ENCODE results near the gene CIBAR2. TPM values are rescaled to one million over a fixed set of nuclear protein-coding genes. Genes with fewer than 3 reads are reported as not detected.
A peak's percentile ranks its signal among the peaks of the same experiment; 100 is the strongest.

CIBAR2 gene
- total and polyA plus RNA-seq, 9 of the 15 experiments (the other 6 are each of a cell fraction or from before 2014, with no cell fraction given): not detected

- no TSS peak for BruUV-seq (replicated peaks)
- H3K27ac ChIP-seq (ENCODE audit: extremely low read depth, low read depth, low read length): no peak overlapping the region
- H3K9me1 ChIP-seq (ENCODE audit: control insufficient read depth, insufficient read depth, low read length): no peaks in the 10 kb centered on the region
- intact Hi-C loops (cut with micrococcal nuclease): no loop called here
- H4K20me1 ChIP-seq (replicated peaks; ENCODE audit: control insufficient read depth, insufficient read depth, low read length): peaks cover 14% of the 10 kb centered on the region
- no peak overlapping the region for H3K4me2 ChIP-seq (ENCODE audit: insufficient read depth, low read length)
- H3K79me2 ChIP-seq (ENCODE audit: control insufficient read depth, insufficient read depth, low read length): no peaks in the 10 kb centered on the region; the same call in 2 of the 3 replicates
- WGBS (ENCODE audit: insufficient coverage, low coverage, missing lambda C conversion rate): 57% methylated on average over 9 of the region's 9 CpGs
- H3K9ac ChIP-seq (ENCODE audit: insufficient read depth in 1 of 2, low read depth in 2 of 2, low read length in 2 of 2): peak overlapping the region in 1 of 2 experiments; percentile 12; a peak in 1 of 4 replicates
- peaks cover 5 to 9% of the 10 kb centered on the region in 2 experiments; a peak in 4 of 5 replicates for H3K4me1 ChIP-seq (replicated peaks in 1 of 2; ENCODE audit: control insufficient read depth in 2 of 2, insufficient read depth in 2 of 2, low read length in 2 of 2)
- no peak for ATAC-seq
- H3K36me3 ChIP-seq (ENCODE audit: control insufficient read depth, insufficient read depth, low read length): peaks cover 22% of the 10 kb centered on the region; the same call in 2 of the 3 replicates
- FAIRE-seq: no peak
- no peak overlapping the region for H3K4me3 ChIP-seq
- ChIA-PET POLR2A (interaction anchor here (0.8 kb wide), 1 partner anchor 51 kb away, joined by 6 read pairs; the partner anchor contains the start of gene ZDHHC7), CTCF (ENCODE audit: low intra/inter-chr PET ratio) (interaction anchor here (0.6 kb wide), 1 partner anchor 26 kb away, joined by 3 read pairs; no protein-coding TSS in a partner anchor)
- no peak overlapping the region for H2AFZ ChIP-seq (ENCODE audit: low read depth, low read length)
- H3K27me3 ChIP-seq (ENCODE audit: control insufficient read depth in 2 of 2, insufficient read depth in 2 of 2, low read length in 2 of 2): no peaks in the 10 kb centered on the region
- in situ Hi-C loops (cut with MboI): no loop called here
- DNase-seq (ENCODE audit: extremely low read depth in 1 of 4, low spot score in 3 of 4): no peak
- H3K9me3 ChIP-seq (replicated peaks; ENCODE audit: control insufficient read depth, insufficient read depth, low read depth, low read length): no peaks in the 10 kb centered on the region
- no peak for TF ChIP-seq RBM34 (IDR thresholded peaks at IDR 0.05; ENCODE audit: borderline replicate concordance, insufficient read depth, low read length)
- TF ChIP-seq TAF7 (tag; IDR thresholded peaks at IDR 0.05): no peak
- TF ChIP-seq, protein P1, sequence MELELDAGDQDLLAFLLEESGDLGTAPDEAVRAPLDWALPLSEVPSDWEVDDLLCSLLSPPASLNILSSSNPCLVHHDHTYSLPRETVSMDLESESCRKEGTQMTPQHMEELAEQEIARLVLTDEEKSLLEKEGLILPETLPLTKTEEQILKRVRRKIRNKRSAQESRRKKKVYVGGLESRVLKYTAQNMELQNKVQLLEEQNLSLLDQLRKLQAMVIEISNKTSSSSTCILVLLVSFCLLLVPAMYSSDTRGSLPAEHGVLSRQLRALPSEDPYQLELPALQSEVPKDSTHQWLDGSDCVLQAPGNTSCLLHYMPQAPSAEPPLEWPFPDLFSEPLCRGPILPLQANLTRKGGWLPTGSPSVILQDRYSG (tag; conservative IDR thresholded peaks at IDR 0.05; ENCODE audit: low read depth): no peak
- no peak for TF ChIP-seq HDAC2 (IDR thresholded peaks at IDR 0.05)
- no peak for TF ChIP-seq ZNF507 (tag; conservative IDR thresholded peaks at IDR 0.05)
- TF ChIP-seq ZNF12 (CRISPR knock-in tag; IDR thresholded peaks at IDR 0.05): no peak
- TF ChIP-seq, protein P2, sequence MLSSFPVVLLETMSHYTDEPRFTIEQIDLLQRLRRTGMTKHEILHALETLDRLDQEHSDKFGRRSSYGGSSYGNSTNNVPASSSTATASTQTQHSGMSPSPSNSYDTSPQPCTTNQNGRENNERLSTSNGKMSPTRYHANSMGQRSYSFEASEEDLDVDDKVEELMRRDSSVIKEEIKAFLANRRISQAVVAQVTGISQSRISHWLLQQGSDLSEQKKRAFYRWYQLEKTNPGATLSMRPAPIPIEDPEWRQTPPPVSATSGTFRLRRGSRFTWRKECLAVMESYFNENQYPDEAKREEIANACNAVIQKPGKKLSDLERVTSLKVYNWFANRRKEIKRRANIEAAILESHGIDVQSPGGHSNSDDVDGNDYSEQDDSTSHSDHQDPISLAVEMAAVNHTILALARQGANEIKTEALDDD (IDR thresholded peaks at IDR 0.05): no peak
- TF ChIP-seq ZNF76 (CRISPR knock-in tag; IDR thresholded peaks at IDR 0.05; ENCODE audit: borderline replicate concordance): no peak
- no peak for TF ChIP-seq MNT (conservative IDR thresholded peaks at IDR 0.05)
- TF ChIP-seq HDAC3 (IDR thresholded peaks at IDR 0.05; ENCODE audit: borderline replicate concordance, partially characterized antibody): no peak
- no peak for TF ChIP-seq MEF2A (IDR thresholded peaks at IDR 0.05; ENCODE audit: control insufficient read depth, low read depth, low read length)
- TF ChIP-seq, protein P3, sequence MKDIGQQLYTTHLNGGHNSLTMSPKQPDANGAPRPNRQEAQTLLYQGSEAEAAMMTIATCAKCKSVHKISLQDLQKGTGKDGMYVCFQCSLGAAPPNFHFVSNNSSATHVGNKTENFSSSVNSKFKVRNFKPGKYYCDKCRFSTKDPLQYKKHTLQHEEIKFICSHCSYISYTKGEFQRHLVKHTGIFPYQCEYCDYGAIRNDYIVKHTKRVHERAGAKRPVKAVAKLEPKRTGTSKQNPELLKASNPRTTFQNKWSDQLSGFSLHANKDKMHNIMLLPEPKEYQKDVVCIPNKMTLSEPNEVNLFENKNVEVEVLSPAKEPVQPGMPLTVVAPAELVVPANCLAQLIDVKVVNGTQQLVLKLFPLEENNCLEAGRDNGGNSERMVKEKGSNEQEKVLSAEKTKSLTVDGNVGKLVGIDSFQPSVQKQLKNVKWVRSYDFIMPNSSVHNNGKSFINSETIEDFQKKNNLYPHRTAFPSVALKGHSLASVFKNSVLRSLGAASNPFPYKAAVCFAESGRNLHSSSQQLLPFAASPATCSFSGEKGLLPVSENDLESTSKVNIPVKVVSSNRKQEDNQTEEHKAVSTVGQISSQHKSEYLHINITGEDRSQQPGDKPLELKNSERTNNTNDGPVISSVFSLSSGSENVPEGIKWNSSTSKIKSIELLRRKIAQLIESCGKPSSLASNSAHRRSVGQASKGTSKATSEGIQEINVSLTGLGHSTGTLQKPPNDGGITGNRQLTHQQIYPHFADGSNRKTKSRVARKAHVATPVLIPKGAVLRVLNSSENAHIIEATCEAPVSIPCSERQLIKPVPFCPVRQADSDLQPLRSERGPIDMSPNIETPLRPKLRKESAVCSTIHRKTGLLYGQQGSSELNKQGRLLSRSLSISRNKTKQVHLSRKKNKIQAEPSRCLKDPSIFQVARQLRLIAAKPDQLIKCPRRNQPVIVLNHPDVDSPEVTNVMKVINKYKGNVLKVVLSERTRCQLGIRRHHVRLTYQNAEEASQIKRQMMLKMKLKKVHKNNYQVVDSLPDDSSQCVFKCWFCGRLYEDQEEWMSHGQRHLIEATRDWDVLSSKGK (CRISPR knock-in tag; IDR thresholded peaks at IDR 0.05): no peak
- no peak for TF ChIP-seq ZC3H11A (IDR thresholded peaks at IDR 0.05; ENCODE audit: low read depth, low read length)
- TF ChIP-seq TRIM28 (IDR thresholded peaks at IDR 0.05): no peak
These were observed 49.9 kb downstream of the CIBAR2 start for GRCh38 chr16:85062323-85062722.

All from K562 (cell line).